Endothelial cell of umbilical vein (primary cell): ENCODE measurements around the gene NFS1.

ENCODE experiments used
- JUN ChIP-seq: IDR thresholded peaks from 2 replicates; pipeline ENCODE4 v1.6.1; 2011; ENCODE audit warnings: borderline replicate concordance, low read depth; ENCODE audit not compliant: insufficient read length, insufficient read depth
- POLR2A ChIP-seq: IDR thresholded peaks from 2 replicates; pipeline ENCODE4 v1.6.1; 2012; ENCODE audit warnings: low read depth, mild to moderate bottlenecking, control low read depth, low read length
- TF ChIP-seq, protein P1 (sequence below): IDR thresholded peaks from 2 replicates; pipeline ENCODE4 v1.6.1; 2011; ENCODE audit not compliant: insufficient read depth, insufficient read length

DNA sequence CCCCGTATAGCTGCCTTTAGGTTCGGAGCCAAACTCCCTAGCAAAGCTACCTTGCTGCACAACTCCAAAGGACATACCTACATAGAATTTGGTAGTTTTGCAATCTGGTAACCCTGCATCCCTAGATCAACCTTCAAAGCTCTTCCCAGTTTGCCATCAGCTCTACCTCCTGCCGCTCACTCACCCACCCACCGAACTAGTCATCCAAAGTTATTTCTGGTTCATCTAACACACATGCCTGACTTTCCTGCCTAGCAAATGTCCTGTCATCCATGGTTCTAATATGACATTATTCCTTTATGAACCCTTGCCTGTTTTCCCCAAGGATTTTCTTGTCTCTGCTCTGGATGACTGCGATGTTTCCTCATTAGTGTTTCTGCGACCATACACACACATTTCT lies 61.9 kb downstream of the NFS1 start:
- TF ChIP-seq POLR2A: no peak
- TF ChIP-seq, protein P1, sequence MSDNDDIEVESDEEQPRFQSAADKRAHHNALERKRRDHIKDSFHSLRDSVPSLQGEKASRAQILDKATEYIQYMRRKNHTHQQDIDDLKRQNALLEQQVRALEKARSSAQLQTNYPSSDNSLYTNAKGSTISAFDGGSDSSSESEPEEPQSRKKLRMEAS: no peak
- TF ChIP-seq JUN: no peak
